A673 (cell line): ENCODE measurements around the gene LRBA.
"Not testable (repeated sequence)": the region's sequence is repeated elsewhere in the genome, so short reads cannot be mapped to it uniquely, and the experiment has no call there.

Source experiments
- CTCF ChIP-seq: fragments of 300-800, 200-600 bp; sonication (generic); conservative IDR thresholded peaks from 2 replicates; pipeline ENCODE4 v1.5.1; 2017; ENCODE audit warnings: low read depth, mild to moderate bottlenecking, antibody characterized with exemption, low read length, moderate library complexity, mixed read lengths
- EZH2 ChIP-seq: fragments of 200-600 bp; sonication (generic); IDR thresholded peaks from 2 replicates; pipeline ENCODE4 v1.6.1; 2017; ENCODE audit warnings: borderline replicate concordance, low read depth, mild to moderate bottlenecking, mixed read lengths, antibody characterized with exemption, low read length; ENCODE audit not compliant: poor library complexity, severe bottlenecking

- TF ChIP-seq CTCF, EZH2: not testable (repeated sequence)
These were observed 96.5 kb downstream of the LRBA start for GRCh38 chr4:150918562-150918961.
